ENCODE measurements around the gene PRSS36. TPM values are rescaled to one million over a fixed set of nuclear protein-coding genes. Genes with fewer than 3 reads are reported as not detected.

Gene PRSS36
- total and polyA plus RNA-seq, 9 of the 15 experiments (the other 6 are each of a cell fraction or from before 2014, with no cell fraction given) = 0.09 to 1.2 (median 0.54) TPM; not detected in 2

GRCh38 chr16:31189412-31189778 is 39.5 kb upstream of the PRSS36 start:
- no peak overlapping the region for H3K27ac ChIP-seq (ENCODE audit: extremely low read depth, low read depth, low read length)
- BruUV-seq (replicated peaks) = no TSS peak

More at GRCh38 chr16:31189412-31189778, 39.5 kb upstream of the PRSS36 start:
- WGBS (ENCODE audit: insufficient coverage, low coverage, missing lambda C conversion rate) = 95% methylated on average over 2 of the region's 2 CpGs
- FAIRE-seq (no peak), DNase-seq (ENCODE audit: extremely low read depth in 1 of 4, low spot score in 3 of 4) (peak in 1 of 4 experiments; percentile 4), ATAC-seq (no peak)
- Histone ChIP-seq H3K9me3 (replicated peaks; ENCODE audit: control insufficient read depth, insufficient read depth, low read depth, low read length) (no peaks in the 10 kb centered on the region), H3K4me2 (ENCODE audit: insufficient read depth, low read length) (no peak overlapping the region), H3K36me3 (ENCODE audit: control insufficient read depth, insufficient read depth, low read length) (peaks cover 99% of the 10 kb centered on the region), H3K9me1 (ENCODE audit: control insufficient read depth, insufficient read depth, low read length) (peaks cover 3% of the 10 kb centered on the region), H3K27me3 (ENCODE audit: control insufficient read depth in 2 of 2, insufficient read depth in 2 of 2, low read length in 2 of 2) (no peaks in the 10 kb centered on the region), H3K4me3 (no peak overlapping the region), H3K4me1 (replicated peaks in 1 of 2; ENCODE audit: control insufficient read depth in 2 of 2, insufficient read depth in 2 of 2, low read length in 2 of 2) (peaks cover 0 to 3% of the 10 kb centered on the region in 2 experiments; a peak in 2 of 5 replicates), H2AFZ (ENCODE audit: low read depth, low read length) (no peak overlapping the region), H4K20me1 (replicated peaks; ENCODE audit: control insufficient read depth, insufficient read depth, low read length) (peaks cover 17% of the 10 kb centered on the region), H3K9ac (ENCODE audit: insufficient read depth in 1 of 2, low read depth in 2 of 2, low read length in 2 of 2) (no peak overlapping the region), H3K79me2 (ENCODE audit: control insufficient read depth, insufficient read depth, low read length) (peaks cover 60% of the 10 kb centered on the region)
- ChIA-PET POLR2A (interaction anchor here (0.6 to 8.2 kb wide), 10 partner anchors 9 to 127 kb away, joined by 3 to 63 read pairs (median 4); partner anchors contain the start of genes FUS, KAT8, PYCARD and TRIM72), CTCF (ENCODE audit: low intra/inter-chr PET ratio) (no interaction called here)
- in situ Hi-C loops (cut with MboI) (no loop called here), intact Hi-C loops (cut with micrococcal nuclease) (loop anchor here (10.0 kb wide), 1 partner anchor 255 kb away; the partner anchor contains the start of gene ZNF843)
- peak; percentile 9 for TF ChIP-seq RBM39 (optimal IDR thresholded peaks at IDR 0.05; ENCODE audit: low read depth, low read length)
- peak; percentile 31; the same call in 1 of the 2 replicates for TF ChIP-seq THRB (CRISPR knock-in tag; conservative IDR thresholded peaks at IDR 0.05)
- 0 out of 4 replicates have a peak, but pooled peaks of 1 of the 2 experiments have one; percentile 15 for TF ChIP-seq TEAD1 (CRISPR knock-in tag; IDR thresholded peaks at IDR 0.05)
- no peak for TF ChIP-seq ZNF518B (CRISPR knock-in tag; IDR thresholded peaks at IDR 0.05)
- TF ChIP-seq E2F8 (IDR thresholded peaks at IDR 0.05; ENCODE audit: low read depth, partially characterized antibody) = peak; percentile 21
- peak; percentile 12; the same call in 1 of the 2 replicates for TF ChIP-seq HBP1 (CRISPR knock-in tag; IDR thresholded peaks at IDR 0.05)
- TF ChIP-seq RNF2 (IDR thresholded peaks at IDR 0.05) = no peak
- 0 out of 2 replicates have a peak, but pooled peaks have one; percentile 30 for TF ChIP-seq SMAD3 (CRISPR knock-in tag; conservative IDR thresholded peaks at IDR 0.05)
- 0 out of 2 replicates have a peak, but pooled peaks have one; percentile 22 for TF ChIP-seq POLR2AphosphoS5 (IDR thresholded peaks at IDR 0.05; ENCODE audit: control insufficient read depth, insufficient read depth, low read depth, low read length)
- no peak for TF ChIP-seq MTF1 (CRISPR knock-in tag; IDR thresholded peaks at IDR 0.05; ENCODE audit: borderline replicate concordance)

Data from K562 (cell line).